IMR-90 (cell line): ENCODE data around the gene CILP. TPM values are rescaled to one million over a fixed set of nuclear protein-coding genes. Genes with fewer than 3 reads are reported as not detected.

Experiments
- ATAC-seq: fragments of 200-7000 bp; cut with Tn5 transposase; 2 replicates; pipeline ENCODE4 v1.9.1; 2020; ENCODE audit warnings: low read depth, mild to moderate bottlenecking, moderate library complexity
- BruUV-seq: library from RNA; stranded (reverse); fragments of 400-500 nt; replicated peaks from 2 replicates; lab custom pipeline; 2021; lab: Mats Ljungman, UMichigan
- CTCF ChIA-PET: fragments of 300-600 bp; formaldehyde crosslinking; extraction: SDS; loops from one replicate; lab custom pipeline; 2021; ENCODE audit warnings: antibody characterized with exemption; lab: Yijun Ruan, JAX
- POLR2A ChIA-PET: fragments of 300-600 bp; sonication (Branson Sonifier 250); formaldehyde crosslinking; loops from one replicate; lab custom pipeline; 2022; ENCODE audit warnings: antibody characterized with exemption; ENCODE audit not compliant: unreplicated experiment; lab: Charles Lee
- DNase-seq: peaks from one replicate; pipeline ENCODE4 v3.0.0; 2013
- H2AFZ ChIP-seq: replicated peaks from 2 replicates; pipeline ENCODE3; 2013; ENCODE audit warnings: low read length, mild to moderate bottlenecking; ENCODE audit not compliant: poor library complexity
- H2AK5ac ChIP-seq: 2 replicates; pipeline ENCODE4 v1.6.1; 2013; ENCODE audit warnings: low read depth, low read length, inconsistent platforms
- H2AK9ac ChIP-seq: replicated peaks from 2 replicates; pipeline ENCODE3; 2013; ENCODE audit warnings: mild to moderate bottlenecking, low read depth, low read length, moderate library complexity; ENCODE audit not compliant: poor library complexity
- H2BK120ac ChIP-seq: 2 replicates; pipeline ENCODE4 v1.6.1; 2013; ENCODE audit warnings: low read depth, low read length, inconsistent platforms
- H2BK15ac ChIP-seq: 3 replicates; pipeline ENCODE4 v1.6.1; 2013; ENCODE audit warnings: low read depth, low read length, inconsistent platforms
- H2BK20ac ChIP-seq: 2 replicates; pipeline ENCODE4 v1.6.1; 2013; ENCODE audit warnings: low read depth, mild to moderate bottlenecking, inconsistent platforms, low read length, moderate library complexity
- H2BK5ac ChIP-seq: 2 replicates; pipeline ENCODE4 v1.6.1; 2013; ENCODE audit warnings: mild to moderate bottlenecking, low read depth, low read length, inconsistent platforms; ENCODE audit not compliant: poor library complexity, severe bottlenecking
- H3K14ac ChIP-seq: replicated peaks from 2 replicates; pipeline ENCODE4 v1.6.1; 2013; ENCODE audit warnings: low read depth, low read length, inconsistent platforms
- H3K18ac ChIP-seq: 2 replicates; pipeline ENCODE4 v1.6.1; 2013; ENCODE audit warnings: low read depth, low read length, control low read depth
- H3K23ac ChIP-seq: 2 replicates; pipeline ENCODE4 v1.6.1; 2013; ENCODE audit warnings: low read depth, low read length, inconsistent platforms
- H3K27ac ChIP-seq: 2 replicates; pipeline ENCODE4 v1.5.1; 2013; ENCODE audit warnings: mild to moderate bottlenecking, control low read depth, low read length; ENCODE audit not compliant: insufficient read depth
- H3K27me3 ChIP-seq: 2 replicates; pipeline ENCODE4 v1.6.1; 2013; ENCODE audit warnings: low read length; ENCODE audit not compliant: control insufficient read depth, insufficient read depth
- H3K36me3 ChIP-seq: 2 replicates; pipeline ENCODE4 v1.6.1; 2013; ENCODE audit warnings: low read length, mixed read lengths; ENCODE audit not compliant: control insufficient read depth, insufficient read depth
- H3K4ac ChIP-seq: 2 replicates; pipeline ENCODE4 v1.6.1; 2013; ENCODE audit warnings: low read depth, low read length, inconsistent platforms
- H3K4me1 ChIP-seq: 2 replicates; pipeline ENCODE4 v1.6.1; 2013; ENCODE audit warnings: low read length, mixed read lengths; ENCODE audit not compliant: control insufficient read depth, insufficient read depth
- H3K4me2 ChIP-seq: 2 replicates; pipeline ENCODE4 v1.6.1; 2013; ENCODE audit warnings: low read depth, mild to moderate bottlenecking, control low read depth, low read length, moderate library complexity
- H3K4me3 ChIP-seq: 2 replicates; pipeline ENCODE4 v1.5.1; 2013; ENCODE audit warnings: low read depth, mild to moderate bottlenecking, control low read depth, low read length, moderate library complexity; ENCODE audit not compliant: insufficient read depth
- H3K56ac ChIP-seq: 2 replicates; pipeline ENCODE4 v1.6.1; 2013; ENCODE audit warnings: low read length, inconsistent platforms; ENCODE audit not compliant: insufficient read depth; ENCODE audit errors: extremely low read depth
- H3K79me1 ChIP-seq, 2 experiments: 2 replicates each; pipeline ENCODE4 v1.6.1; 2013; ENCODE audit warnings: low read length in 2 of 2, inconsistent platforms in 1 of 2, low read depth in 1 of 2
- H3K9ac ChIP-seq: 2 replicates; pipeline ENCODE4 v1.6.1; 2013; ENCODE audit warnings: low read depth, low read length, control low read depth
- H3K9me1 ChIP-seq: 2 replicates; pipeline ENCODE4 v1.6.1; 2013; ENCODE audit warnings: low read length, inconsistent platforms; ENCODE audit not compliant: insufficient read depth
- H3K9me3 ChIP-seq: 2 replicates; pipeline ENCODE4 v1.6.1; 2013; ENCODE audit warnings: low read length; ENCODE audit not compliant: control insufficient read depth, insufficient read depth
- H4K20me1 ChIP-seq: 2 replicates; pipeline ENCODE4 v1.6.1; 2013; ENCODE audit warnings: low read length, inconsistent platforms; ENCODE audit not compliant: insufficient read depth
- H4K5ac ChIP-seq: 2 replicates; pipeline ENCODE4 v1.6.1; 2013; ENCODE audit warnings: mild to moderate bottlenecking, low read depth, low read length, control low read depth
- H4K8ac ChIP-seq, 2 experiments: 2 replicates each; pipeline ENCODE4 v1.6.1; 2013; ENCODE audit warnings: low read depth in 2 of 2, low read length in 2 of 2, control low read depth in 1 of 2, inconsistent platforms in 1 of 2
- H4K91ac ChIP-seq: 2 replicates; pipeline ENCODE4 v1.6.1; 2013; ENCODE audit warnings: low read depth, low read length, inconsistent platforms; ENCODE audit not compliant: insufficient read depth
- BHLHE40 ChIP-seq: fragments of 150-350 bp; IDR thresholded peaks from 2 replicates; pipeline ENCODE4 v1.6.1; 2016; ENCODE audit warnings: mild to moderate bottlenecking, low read depth, low read length
- CEBPB ChIP-seq: IDR thresholded peaks from 2 replicates; pipeline ENCODE4 v1.6.1; 2012; ENCODE audit warnings: low read depth, low read length, improper control_type of control experiment
- CHD1 ChIP-seq: IDR thresholded peaks from 2 replicates; pipeline ENCODE4 v1.6.1; 2012; ENCODE audit warnings: low read depth, low read length, improper control_type of control experiment
- FOS ChIP-seq: fragments of 150-350 bp; IDR thresholded peaks from 2 replicates; pipeline ENCODE4 v1.6.1; 2016; ENCODE audit warnings: low read depth, low read length
- MAFK ChIP-seq: IDR thresholded peaks from 2 replicates; pipeline ENCODE4 v1.6.1; 2012; ENCODE audit warnings: low read depth, low read length, improper control_type of control experiment
- MAZ ChIP-seq: IDR thresholded peaks from 2 replicates; pipeline ENCODE4 v1.6.1; 2012; ENCODE audit warnings: low read depth, mild to moderate bottlenecking, low read length, improper control_type of control experiment, moderate library complexity, borderline replicate concordance
- MXI1 ChIP-seq: IDR thresholded peaks from 2 replicates; pipeline ENCODE4 v1.6.1; 2012; ENCODE audit warnings: low read depth, mild to moderate bottlenecking, low read length, moderate library complexity, borderline replicate concordance
- NFE2L2 ChIP-seq: fragments of 150-350 bp; IDR thresholded peaks from 2 replicates; pipeline ENCODE4 v1.6.1; 2016; ENCODE audit warnings: low read depth, mild to moderate bottlenecking, low read length
- POLR2A ChIP-seq: IDR thresholded peaks from 2 replicates; pipeline ENCODE4 v1.6.1; 2012; ENCODE audit warnings: mild to moderate bottlenecking, low read depth, low read length
- RAD21 ChIP-seq: IDR thresholded peaks from 2 replicates; pipeline ENCODE4 v1.6.1; 2012; ENCODE audit warnings: low read length, improper control_type of control experiment
- RCOR1 ChIP-seq: IDR thresholded peaks from 2 replicates; pipeline ENCODE4 v1.6.1; 2012; ENCODE audit warnings: mild to moderate bottlenecking, low read length, improper control_type of control experiment; ENCODE audit not compliant: insufficient replicate concordance
- RFX5 ChIP-seq: IDR thresholded peaks from 2 replicates; pipeline ENCODE4 v1.8.0; 2012; ENCODE audit warnings: low read depth, mild to moderate bottlenecking, low read length, moderate library complexity
- SMC3 ChIP-seq: fragments of 150-350 bp; IDR thresholded peaks from 2 replicates; pipeline ENCODE4 v1.6.1; 2016; ENCODE audit warnings: low read depth, mild to moderate bottlenecking, antibody characterized with exemption, low read length, moderate library complexity
- USF2 ChIP-seq: fragments of 150-350 bp; IDR thresholded peaks from 2 replicates; pipeline ENCODE4 v1.6.1; 2017; ENCODE audit warnings: mild to moderate bottlenecking, antibody characterized with exemption, low read length, low read depth
- WGBS, 2 experiments: methylation state at CpG; one replicate each; pipeline versions ENCODE4 v1.1.5 to v1.1.7; 2013; ENCODE audit warnings: missing lambda C conversion rate in 2 of 2; ENCODE audit not compliant: insufficient read length in 1 of 2; ENCODE audit errors: extremely low coverage in 2 of 2; 5-methylcytosine and 5-hydroxymethylcytosine counted together
- dilution Hi-C: fragments of 300-500 bp; cut with HindIII; formaldehyde crosslinking; loops from one replicate; pipeline ENCODE4 v1.14.3; 2018; ENCODE audit warnings: low sequenced_read_pairs; ENCODE audit not compliant: unreplicated experiment
- in situ Hi-C: fragments of 300-500 bp; cut with MboI; formaldehyde crosslinking; loops from 3 replicates; pipeline ENCODE4 v1.14.3; 2019; ENCODE audit warnings: low sequenced_read_pairs, inconsistent platforms, mixed read lengths
- intact Hi-C: fragments of 100-400 bp; cut with micrococcal nuclease; formaldehyde crosslinking; loops from 2 replicates; pipeline ENCODE4 v1.10.0; 2022
- polyA plus RNA-seq, 3 experiments: library from polyadenylated mRNA; depleted of rRNA; stranded (reverse); fragments of >200 nt; gene quantifications; 2 replicates each; pipeline ENCODE4 v1.2.3, GENCODE V29; 2012; ENCODE audit warnings: low replicate concordance in 1 of 3
- total RNA-seq: library from RNA; depleted of rRNA; stranded (reverse); fragments of >200 nt; gene quantifications from 2 replicates; pipeline ENCODE4 v1.2.3, GENCODE V29; 2012
- TF ChIP-seq, protein P1 (sequence below): conservative IDR thresholded peaks from 2 replicates; pipeline ENCODE4 v1.5.1; 2012; ENCODE audit warnings: mild to moderate bottlenecking, low read depth, low read length, improper control_type of control experiment
- TF ChIP-seq, protein P2 (sequence below): fragments of 150-350 bp; IDR thresholded peaks from 2 replicates; pipeline ENCODE4 v1.6.1; 2016; ENCODE audit warnings: low read depth, mild to moderate bottlenecking, low read length, moderate library complexity, borderline replicate concordance

Gene CILP
- total and polyA plus RNA-seq, 2 of the 4 experiments (the other 2 are of a cell fraction) = under 0.01 to 0.02 TPM

- Histone ChIP-seq H3K18ac (no peak overlapping the region), H4K8ac (no peak overlapping the region), H2AK5ac (no peak overlapping the region), H3K14ac (no peak overlapping the region), H2BK20ac (no peak overlapping the region), H4K5ac (no peak overlapping the region), H3K4ac (no peak overlapping the region), H2BK120ac (no peak overlapping the region), H3K27ac (no peak overlapping the region), H3K79me1 (no peaks in the 10 kb centered on the region), H3K9me3 (no peaks in the 10 kb centered on the region), H3K9ac (no peak overlapping the region), H3K27me3 (peaks cover 5% of the 10 kb centered on the region; the same call in 1 of the 2 replicates), H3K4me3 (no peak overlapping the region), H2AFZ (no peak overlapping the region), H3K23ac (no peak overlapping the region), H3K4me1 (no peaks in the 10 kb centered on the region), H3K56ac (no peak overlapping the region), H4K91ac (no peak overlapping the region), H2BK5ac (no peak overlapping the region), H3K9me1 (no peaks in the 10 kb centered on the region), H2AK9ac (no peak overlapping the region), H3K36me3 (no peaks in the 10 kb centered on the region), H2BK15ac (no peak overlapping the region), H4K20me1 (no peaks in the 10 kb centered on the region), H3K4me2 (no peak overlapping the region)
- DNase-seq = no peak
- no TSS peak for BruUV-seq
- no peak for ATAC-seq
- in situ Hi-C loops = no loop called here
- dilution Hi-C loops = no loop called here
- 40% methylated on average over 1 of the region's 10 CpGs; no CpG with 5 or more reads in 1 of the 2 experiments for WGBS, 2 experiments
- intact Hi-C loops = no loop called here
- CTCF ChIA-PET = no interaction called here
- POLR2A ChIA-PET = no interaction called here
- no peak for TF ChIP-seq MAFK
- TF ChIP-seq NFE2L2 = no peak
- TF ChIP-seq RAD21 = no peak
- TF ChIP-seq POLR2A = no peak
- TF ChIP-seq, protein P1, sequence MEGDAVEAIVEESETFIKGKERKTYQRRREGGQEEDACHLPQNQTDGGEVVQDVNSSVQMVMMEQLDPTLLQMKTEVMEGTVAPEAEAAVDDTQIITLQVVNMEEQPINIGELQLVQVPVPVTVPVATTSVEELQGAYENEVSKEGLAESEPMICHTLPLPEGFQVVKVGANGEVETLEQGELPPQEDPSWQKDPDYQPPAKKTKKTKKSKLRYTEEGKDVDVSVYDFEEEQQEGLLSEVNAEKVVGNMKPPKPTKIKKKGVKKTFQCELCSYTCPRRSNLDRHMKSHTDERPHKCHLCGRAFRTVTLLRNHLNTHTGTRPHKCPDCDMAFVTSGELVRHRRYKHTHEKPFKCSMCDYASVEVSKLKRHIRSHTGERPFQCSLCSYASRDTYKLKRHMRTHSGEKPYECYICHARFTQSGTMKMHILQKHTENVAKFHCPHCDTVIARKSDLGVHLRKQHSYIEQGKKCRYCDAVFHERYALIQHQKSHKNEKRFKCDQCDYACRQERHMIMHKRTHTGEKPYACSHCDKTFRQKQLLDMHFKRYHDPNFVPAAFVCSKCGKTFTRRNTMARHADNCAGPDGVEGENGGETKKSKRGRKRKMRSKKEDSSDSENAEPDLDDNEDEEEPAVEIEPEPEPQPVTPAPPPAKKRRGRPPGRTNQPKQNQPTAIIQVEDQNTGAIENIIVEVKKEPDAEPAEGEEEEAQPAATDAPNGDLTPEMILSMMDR = no peak
- TF ChIP-seq USF2 = no peak
- TF ChIP-seq FOS = no peak
- TF ChIP-seq, protein P2, sequence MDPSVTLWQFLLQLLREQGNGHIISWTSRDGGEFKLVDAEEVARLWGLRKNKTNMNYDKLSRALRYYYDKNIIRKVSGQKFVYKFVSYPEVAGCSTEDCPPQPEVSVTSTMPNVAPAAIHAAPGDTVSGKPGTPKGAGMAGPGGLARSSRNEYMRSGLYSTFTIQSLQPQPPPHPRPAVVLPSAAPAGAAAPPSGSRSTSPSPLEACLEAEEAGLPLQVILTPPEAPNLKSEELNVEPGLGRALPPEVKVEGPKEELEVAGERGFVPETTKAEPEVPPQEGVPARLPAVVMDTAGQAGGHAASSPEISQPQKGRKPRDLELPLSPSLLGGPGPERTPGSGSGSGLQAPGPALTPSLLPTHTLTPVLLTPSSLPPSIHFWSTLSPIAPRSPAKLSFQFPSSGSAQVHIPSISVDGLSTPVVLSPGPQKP = no peak
- TF ChIP-seq CEBPB = no peak
- TF ChIP-seq MAZ = no peak
- no peak for TF ChIP-seq SMC3
- no peak for TF ChIP-seq CHD1
- no peak for TF ChIP-seq MXI1
- TF ChIP-seq BHLHE40 = no peak
- TF ChIP-seq RFX5 = no peak
- TF ChIP-seq RCOR1 = no peak
Observed at GRCh38 chr15:65231306-65231705, 20.0 kb upstream of the CILP start.
